Measurements from ENCODE around the gene ZFX. TPM values are rescaled to one million over a fixed set of nuclear protein-coding genes. Genes with fewer than 3 reads are reported as not detected.
"Not testable (repeated sequence)": the region's sequence is repeated elsewhere in the genome, so short reads cannot be mapped to it uniquely, and the experiment has no call there.

Gene ZFX
- total and polyA plus RNA-seq, 4 donors, result 7.5 to 72.4 (median 32.5) TPM

DNA sequence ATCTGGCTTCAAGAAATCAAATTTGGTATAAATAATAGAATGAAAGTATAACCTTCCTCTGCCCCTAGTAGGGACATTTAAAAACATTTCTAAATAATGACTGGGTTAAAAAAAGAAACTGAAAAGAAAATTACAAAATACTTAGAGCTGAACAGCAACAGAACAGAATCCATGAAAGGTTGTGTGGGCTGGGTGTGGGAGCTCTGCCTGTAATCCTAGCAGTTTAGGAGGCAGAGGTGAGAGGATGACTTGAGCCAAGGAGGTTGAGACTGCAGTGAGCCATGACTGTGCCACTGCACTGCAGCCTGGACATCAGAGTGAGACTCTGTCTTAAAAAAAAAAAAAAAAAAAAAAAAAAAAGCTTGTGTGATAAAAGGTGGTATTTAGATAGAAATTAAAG is 12.3 kb upstream of the ZFX start:
- no peak for DNase-seq
- Histone ChIP-seq H3K27me3 (ENCODE audit: control insufficient read depth in 3 of 3, insufficient read depth in 3 of 3, low read length in 2 of 3) (peaks cover 2 to 16% (median 12%) of the 10 kb centered on the region in 3 donors), H3K4me3 (no peak overlapping the region), H3K36me3 (ENCODE audit: control insufficient read depth in 4 of 4, insufficient read depth in 4 of 4, low read length in 4 of 4) (no peaks in the 10 kb centered on the region), H3K9me3 (ENCODE audit: control insufficient read depth in 4 of 4, insufficient read depth in 3 of 4, low read length in 3 of 4) (no peaks in the 10 kb centered on the region), H3K4me1 (ENCODE audit: control insufficient read depth in 5 of 5, insufficient read depth in 5 of 5, low read length in 5 of 5) (peaks cover 0 to 2% (median 0%) of the 10 kb centered on the region in 5 donors), H3K9ac (ENCODE audit: insufficient read depth in 1 of 2, low read length in 2 of 2) (no peak overlapping the region), H3K27ac (ENCODE audit: low read depth in 1 of 2, low read length in 1 of 2) (no peak overlapping the region)
- TF ChIP-seq, protein P1, sequence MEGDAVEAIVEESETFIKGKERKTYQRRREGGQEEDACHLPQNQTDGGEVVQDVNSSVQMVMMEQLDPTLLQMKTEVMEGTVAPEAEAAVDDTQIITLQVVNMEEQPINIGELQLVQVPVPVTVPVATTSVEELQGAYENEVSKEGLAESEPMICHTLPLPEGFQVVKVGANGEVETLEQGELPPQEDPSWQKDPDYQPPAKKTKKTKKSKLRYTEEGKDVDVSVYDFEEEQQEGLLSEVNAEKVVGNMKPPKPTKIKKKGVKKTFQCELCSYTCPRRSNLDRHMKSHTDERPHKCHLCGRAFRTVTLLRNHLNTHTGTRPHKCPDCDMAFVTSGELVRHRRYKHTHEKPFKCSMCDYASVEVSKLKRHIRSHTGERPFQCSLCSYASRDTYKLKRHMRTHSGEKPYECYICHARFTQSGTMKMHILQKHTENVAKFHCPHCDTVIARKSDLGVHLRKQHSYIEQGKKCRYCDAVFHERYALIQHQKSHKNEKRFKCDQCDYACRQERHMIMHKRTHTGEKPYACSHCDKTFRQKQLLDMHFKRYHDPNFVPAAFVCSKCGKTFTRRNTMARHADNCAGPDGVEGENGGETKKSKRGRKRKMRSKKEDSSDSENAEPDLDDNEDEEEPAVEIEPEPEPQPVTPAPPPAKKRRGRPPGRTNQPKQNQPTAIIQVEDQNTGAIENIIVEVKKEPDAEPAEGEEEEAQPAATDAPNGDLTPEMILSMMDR (IDR thresholded peaks at IDR 0.05; ENCODE audit: control extremely low read depth, extremely low read depth), result no peak
- ATAC-seq (ENCODE audit: insufficient read depth, low FRiP score), result no peak

DNA sequence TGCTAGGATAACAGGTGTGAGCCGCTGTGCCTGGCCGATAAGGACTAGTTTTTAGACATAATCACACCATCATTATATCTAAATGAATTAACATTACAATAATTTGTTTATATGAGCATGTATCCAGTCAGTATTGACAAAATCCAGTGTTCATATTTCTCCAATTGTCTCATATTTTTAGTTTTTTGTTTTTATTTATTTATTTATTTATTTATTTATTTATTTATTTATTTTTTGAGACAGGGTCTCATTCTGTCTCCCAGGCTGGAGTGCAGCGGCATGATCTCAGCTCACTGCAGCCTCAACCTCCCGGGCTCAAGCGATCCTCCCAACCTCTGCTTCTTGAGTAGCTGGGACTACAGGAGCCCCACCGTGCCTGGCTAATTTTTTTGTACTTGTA is 5.5 kb upstream of the ZFX start:
- DNase-seq; H3K4me3 ChIP-seq; H3K9ac ChIP-seq (ENCODE audit: insufficient read depth in 1 of 2, low read length in 2 of 2); H3K27ac ChIP-seq (ENCODE audit: low read depth in 1 of 2, low read length in 1 of 2); ATAC-seq (ENCODE audit: insufficient read depth, low FRiP score); H3K27me3 ChIP-seq (ENCODE audit: control insufficient read depth in 3 of 3, insufficient read depth in 3 of 3, low read length in 2 of 3); H3K9me3 ChIP-seq (ENCODE audit: control insufficient read depth in 4 of 4, insufficient read depth in 3 of 4, low read length in 3 of 4); H3K36me3 ChIP-seq (ENCODE audit: control insufficient read depth in 4 of 4, insufficient read depth in 4 of 4, low read length in 4 of 4): not testable (repeated sequence)
- WGBS, 2 donors, result 92 to 98% methylated on average over 6 of the region's 6 CpGs
- H3K4me1 ChIP-seq (ENCODE audit: control insufficient read depth in 5 of 5, insufficient read depth in 5 of 5, low read length in 5 of 5), result peaks cover 0 to 33% (median 5%) of the 10 kb centered on the region in 5 donors

DNA sequence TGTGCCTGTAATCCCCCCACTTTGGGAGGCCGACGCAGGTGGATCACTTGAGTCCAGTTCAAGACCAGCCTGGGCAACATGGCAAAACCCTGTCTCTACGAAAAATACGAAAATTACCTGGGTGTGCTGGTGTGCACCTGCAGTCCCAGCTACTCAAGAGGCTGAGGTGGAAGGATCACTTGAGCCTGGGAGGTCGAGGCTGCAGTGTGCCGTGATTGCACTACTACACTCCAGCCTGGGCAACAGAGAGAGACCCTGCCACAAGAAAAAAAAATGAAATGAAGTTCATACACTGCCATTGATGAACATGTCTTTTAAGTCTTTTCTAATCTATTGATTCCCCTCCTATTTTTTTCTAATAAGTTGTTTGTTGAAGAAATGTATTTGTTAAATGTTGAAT is 5.0 kb upstream of the ZFX start:
- H3K4me1 ChIP-seq (ENCODE audit: control insufficient read depth in 5 of 5, insufficient read depth in 5 of 5, low read length in 5 of 5), result peaks cover 0 to 33% (median 5%) of the 10 kb centered on the region in 5 donors
- WGBS, 2 donors, result 95 to 97% methylated on average over 6 of the region's 6 CpGs
- H3K4me3 ChIP-seq, result no peak overlapping the region
- no peaks in the 10 kb centered on the region for H3K36me3 ChIP-seq (ENCODE audit: control insufficient read depth in 4 of 4, insufficient read depth in 4 of 4, low read length in 4 of 4)
- no peak overlapping the region for H3K27ac ChIP-seq (ENCODE audit: low read depth in 1 of 2, low read length in 1 of 2)
- ATAC-seq (ENCODE audit: insufficient read depth, low FRiP score), result no peak
- no peak overlapping the region for H3K9ac ChIP-seq (ENCODE audit: insufficient read depth in 1 of 2, low read length in 2 of 2)
- no peak for DNase-seq
- peaks cover 0 to 3% (median 0%) of the 10 kb centered on the region in 3 donors for H3K27me3 ChIP-seq (ENCODE audit: control insufficient read depth in 3 of 3, insufficient read depth in 3 of 3, low read length in 2 of 3)
- TF ChIP-seq, protein P1 (IDR thresholded peaks at IDR 0.05; ENCODE audit: control extremely low read depth, extremely low read depth), result no peak
- no peaks in the 10 kb centered on the region for H3K9me3 ChIP-seq (ENCODE audit: control insufficient read depth in 4 of 4, insufficient read depth in 3 of 4, low read length in 3 of 4)

DNA sequence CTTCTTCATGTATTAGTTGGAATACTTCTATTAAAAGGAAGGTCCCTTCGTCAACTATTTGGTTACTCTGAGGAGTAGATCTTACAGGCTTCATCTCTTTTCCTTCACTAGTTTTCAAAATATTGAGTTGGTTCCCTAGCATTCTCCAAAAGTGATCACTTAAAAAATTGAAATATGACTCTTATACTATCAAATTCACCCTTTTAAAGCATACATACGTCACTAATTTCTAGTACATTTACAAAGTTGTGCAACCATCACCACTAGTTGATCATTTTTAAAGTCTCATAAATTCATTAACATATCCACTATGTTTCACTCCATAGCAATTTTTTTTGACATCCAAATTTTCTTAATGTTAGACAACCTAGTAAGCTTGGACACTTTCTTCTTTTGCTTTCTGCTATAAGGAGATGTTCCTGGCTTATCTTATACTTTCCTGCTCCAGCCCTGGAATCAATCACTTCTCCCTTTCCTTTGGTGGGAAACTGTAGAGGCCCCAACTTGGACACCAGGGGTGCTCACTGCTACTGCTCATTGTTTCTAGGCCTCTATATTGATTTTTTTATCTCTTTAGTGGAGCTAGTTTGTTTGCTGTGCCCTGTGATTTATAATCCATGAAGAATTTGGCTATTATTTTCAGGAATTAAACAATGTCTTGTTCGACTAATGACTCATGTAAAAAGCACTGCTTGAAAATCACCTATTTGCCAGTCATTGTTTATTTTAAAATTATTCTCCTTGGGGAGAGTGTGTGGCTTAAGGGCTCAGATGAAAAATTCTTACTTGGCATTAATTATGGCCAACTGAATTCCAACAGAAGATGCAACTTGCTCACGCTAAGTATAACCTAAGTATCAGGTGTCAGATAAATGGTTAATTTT is 4.0 kb upstream of the ZFX start:
- H3K27me3 ChIP-seq (ENCODE audit: control insufficient read depth in 3 of 3, insufficient read depth in 3 of 3, low read length in 2 of 3), result no peaks in the 10 kb centered on the region
- ATAC-seq (ENCODE audit: insufficient read depth, low FRiP score) (no peak), DNase-seq (no peak)
- TF ChIP-seq, protein P1 (IDR thresholded peaks at IDR 0.05; ENCODE audit: control extremely low read depth, extremely low read depth), result no peak
- H3K9ac ChIP-seq (ENCODE audit: insufficient read depth in 1 of 2, low read length in 2 of 2), result no peak overlapping the region
- no peak overlapping the region for H3K4me3 ChIP-seq
- H3K27ac ChIP-seq (ENCODE audit: low read depth in 1 of 2, low read length in 1 of 2), result no peak overlapping the region
- no peaks in the 10 kb centered on the region for H3K36me3 ChIP-seq (ENCODE audit: control insufficient read depth in 4 of 4, insufficient read depth in 4 of 4, low read length in 4 of 4)
- H3K9me3 ChIP-seq (ENCODE audit: control insufficient read depth in 4 of 4, insufficient read depth in 3 of 4, low read length in 3 of 4), result no peaks in the 10 kb centered on the region
- WGBS, 2 donors, result 78 to 83% methylated on average over 4 of the region's 4 CpGs
- H3K4me1 ChIP-seq (ENCODE audit: control insufficient read depth in 5 of 5, insufficient read depth in 5 of 5, low read length in 5 of 5), result peaks cover 0 to 33% (median 5%) of the 10 kb centered on the region in 5 donors
